K562 (cell line): Measurements from ENCODE around the gene SFXN3. TPM values are rescaled to one million over a fixed set of nuclear protein-coding genes. Genes with fewer than 3 reads are reported as not detected.

Experiments used
- ARID3B ChIP-seq: fragments of 250-450 bp; sonication (Bioruptor Pico); IDR thresholded peaks from 2 replicates; pipeline ENCODE4 v1.4.0; 2020; ENCODE audit warnings: borderline replicate concordance
- BRCA1 ChIP-seq, 2 experiments: fragments of 450-650 bp in 1 of 2; sonication (generic) in 1 of 2; formaldehyde crosslinking in 1 of 2; IDR thresholded peaks; 2 replicates each; pipeline versions ENCODE4 v1.5.0 to v1.6.1; 2017 to 2020; ENCODE audit warnings: mild to moderate bottlenecking in 1 of 2, missing genetic modification reagents in 1 of 2
- L3MBTL2 ChIP-seq: fragments of 450-650 bp; IDR thresholded peaks from 2 replicates; pipeline ENCODE4 v1.6.1; 2016; ENCODE audit warnings: mild to moderate bottlenecking, moderate library complexity
- MYBL2 ChIP-seq, 2 experiments: fragments of 450-650 bp in 1 of 2; sonication (generic) in 1 of 2; formaldehyde crosslinking in 1 of 2; IDR thresholded peaks; 2 replicates each; pipeline versions ENCODE4 v1.6.1 to v1.8.1; 2017 to 2022; ENCODE audit warnings: borderline replicate concordance in 1 of 2, inconsistent platforms in 1 of 2, low read depth in 1 of 2, mild to moderate bottlenecking in 1 of 2, missing genetic modification reagents in 1 of 2, moderate library complexity in 1 of 2
- NEUROD1 ChIP-seq: fragments of 150-350 bp; IDR thresholded peaks from 2 replicates; pipeline ENCODE4 v1.6.1; 2014; ENCODE audit warnings: borderline replicate concordance, low read length, low read depth; ENCODE audit not compliant: partially characterized antibody
- NFXL1 ChIP-seq: fragments of 450-650 bp; formaldehyde crosslinking; IDR thresholded peaks from 2 replicates; pipeline ENCODE4 v1.4.0; 2021; ENCODE audit warnings: mild to moderate bottlenecking
- NR1H2 ChIP-seq: sonication (generic); formaldehyde crosslinking; IDR thresholded peaks from 2 replicates; pipeline ENCODE4 v1.4.0; 2020; ENCODE audit warnings: mild to moderate bottlenecking, missing genetic modification reagents
- PCBP1 ChIP-seq: fragments of 200-400 bp; formaldehyde crosslinking; IDR thresholded peaks from 2 replicates; pipeline ENCODE4 v1.6.1; 2018; ENCODE audit warnings: mild to moderate bottlenecking, low read depth, low read length; ENCODE audit not compliant: poor library complexity, severe bottlenecking
- PCBP2 ChIP-seq: fragments of 200-400 bp; formaldehyde crosslinking; IDR thresholded peaks from 2 replicates; pipeline ENCODE4 v1.6.1; 2018; ENCODE audit warnings: low read length, low read depth, mild to moderate bottlenecking, moderate library complexity; ENCODE audit not compliant: poor library complexity, severe bottlenecking
- RB1 ChIP-seq: fragments of 450-650 bp; IDR thresholded peaks from 2 replicates; pipeline ENCODE4 v1.6.1; 2017; ENCODE audit warnings: low read depth, mild to moderate bottlenecking
- SLC30A9 ChIP-seq: fragments of 250-450 bp; sonication (Bioruptor Pico); IDR thresholded peaks from 2 replicates; pipeline ENCODE4 v1.8.0; 2022; ENCODE audit warnings: mild to moderate bottlenecking, moderate library complexity
- ZBTB1 ChIP-seq: sonication (generic); formaldehyde crosslinking; IDR thresholded peaks from 2 replicates; pipeline ENCODE4 v1.8.1; 2023; ENCODE audit warnings: missing genetic modification reagents, low read depth, mild to moderate bottlenecking, borderline replicate concordance
- ZNF407 ChIP-seq: fragments of 450-650 bp; IDR thresholded peaks from 2 replicates; pipeline ENCODE4 v1.6.1; 2016; ENCODE audit warnings: low read depth
- ZSCAN32 ChIP-seq: fragments of 450-650 bp; formaldehyde crosslinking; IDR thresholded peaks from 2 replicates; pipeline ENCODE4 v1.4.0; 2020; ENCODE audit warnings: mild to moderate bottlenecking, moderate library complexity
- polyA plus RNA-seq, 8 experiments: library from polyadenylated mRNA; depleted of rRNA in 4 of 8; stranded (reverse) in 5 of 8; unstranded in 3 of 8; fragments of >200 nt; fragmentation: Nextera tagmentation in 2 of 8; fragmentation: Illumina TruSeq in 1 of 8; extraction: Ambion mirVana in 2 of 8; extraction: Trizol in 1 of 8; gene quantifications; 2 replicates each; pipeline versions ENCODE4 v1.2.1 to v1.2.3, GENCODE V29; 2011 to 2014; ENCODE audit warnings: inconsistent platforms in 1 of 8, missing spikeins in 1 of 8
- total RNA-seq, 7 experiments: library from RNA; depleted of rRNA in 6 of 7; stranded (reverse); fragments of >200 nt in 6 of 7; fragmentation: Illumina TruSeq in 2 of 7; extraction: Trizol in 2 of 7; gene quantifications; 2 replicates each; pipeline versions ENCODE4 v1.2.1 to v1.2.3, GENCODE V29; 2011 to 2021; ENCODE audit warnings: low replicate concordance in 1 of 7
- TF ChIP-seq, protein P1 (sequence below): sonication (generic); formaldehyde crosslinking; IDR thresholded peaks from 2 replicates; pipeline ENCODE4 v1.8.1; 2023; ENCODE audit warnings: mild to moderate bottlenecking, missing genetic modification reagents

SFXN3 gene
- total and polyA plus RNA-seq, 9 of the 15 experiments (the other 6 are each of a cell fraction or from before 2014, with no cell fraction given) = 0.24 to 4.6 (median 0.86) TPM

DNA sequence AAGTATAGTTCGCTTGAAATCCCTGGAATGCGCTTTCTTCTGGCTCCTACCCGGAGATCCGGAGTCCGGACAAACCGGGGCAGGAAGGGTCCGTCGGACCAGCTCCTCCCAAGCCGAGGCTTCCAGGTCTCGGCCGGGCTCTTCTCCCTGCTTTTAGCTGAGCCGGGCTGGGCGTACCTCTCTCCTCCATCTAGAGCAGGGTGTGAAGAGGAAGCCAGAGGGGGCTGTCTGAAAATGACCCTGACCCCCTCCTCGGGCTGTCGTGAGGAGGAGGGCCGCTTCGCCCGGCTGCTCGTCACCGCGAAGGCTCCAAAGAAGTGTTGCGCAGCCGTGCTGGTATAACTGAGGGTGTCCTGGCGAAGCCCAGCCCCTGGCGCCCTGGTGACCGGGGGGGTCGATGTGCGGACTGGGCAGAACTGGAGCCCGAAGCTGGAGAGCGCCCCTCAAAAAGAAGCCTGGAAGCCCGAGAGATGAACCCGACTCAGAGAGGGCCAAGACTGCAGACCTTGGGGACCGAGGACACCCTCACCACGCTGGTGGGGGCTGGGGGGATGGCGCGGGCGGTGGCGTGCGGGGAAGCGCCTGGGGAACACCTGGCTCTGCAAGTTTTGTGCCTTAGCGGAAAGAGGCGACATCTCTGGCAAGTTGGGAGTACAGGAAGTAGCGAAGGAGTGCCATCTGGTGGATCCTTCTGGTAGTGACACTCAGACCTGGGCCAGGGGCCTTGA is 36.5 kb downstream of the SFXN3 start (continued):
- TF ChIP-seq PCBP2 (no peak), SLC30A9 (CRISPR knock-in tag) (no peak), ARID3B (CRISPR knock-in tag) (no peak), MYBL2 (IDR thresholded peaks at IDR 0.05; ENCODE audit: low read depth) (no peak), MYBL2 (CRISPR knock-in tag; IDR thresholded peaks at IDR 0.05; ENCODE audit: borderline replicate concordance) (no peak), PCBP1 (no peak), RB1 (no peak), L3MBTL2 (peak; percentile 62; the same call in 1 of the 2 replicates), NEUROD1 (no peak), NR1H2 (CRISPR knock-in tag) (no peak), BRCA1 (IDR thresholded peaks at IDR 0.05) (no peak), BRCA1 (CRISPR knock-in tag; IDR thresholded peaks at IDR 0.05) (no peak), ZBTB1 (CRISPR knock-in tag) (no peak), ZNF407 (no peak), NFXL1 (CRISPR knock-in tag) (no peak), ZSCAN32 (no peak)
- TF ChIP-seq, protein P1, sequence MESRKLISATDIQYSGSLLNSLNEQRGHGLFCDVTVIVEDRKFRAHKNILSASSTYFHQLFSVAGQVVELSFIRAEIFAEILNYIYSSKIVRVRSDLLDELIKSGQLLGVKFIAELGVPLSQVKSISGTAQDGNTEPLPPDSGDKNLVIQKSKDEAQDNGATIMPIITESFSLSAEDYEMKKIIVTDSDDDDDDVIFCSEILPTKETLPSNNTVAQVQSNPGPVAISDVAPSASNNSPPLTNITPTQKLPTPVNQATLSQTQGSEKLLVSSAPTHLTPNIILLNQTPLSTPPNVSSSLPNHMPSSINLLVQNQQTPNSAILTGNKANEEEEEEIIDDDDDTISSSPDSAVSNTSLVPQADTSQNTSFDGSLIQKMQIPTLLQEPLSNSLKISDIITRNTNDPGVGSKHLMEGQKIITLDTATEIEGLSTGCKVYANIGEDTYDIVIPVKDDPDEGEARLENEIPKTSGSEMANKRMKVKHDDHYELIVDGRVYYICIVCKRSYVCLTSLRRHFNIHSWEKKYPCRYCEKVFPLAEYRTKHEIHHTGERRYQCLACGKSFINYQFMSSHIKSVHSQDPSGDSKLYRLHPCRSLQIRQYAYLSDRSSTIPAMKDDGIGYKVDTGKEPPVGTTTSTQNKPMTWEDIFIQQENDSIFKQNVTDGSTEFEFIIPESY (CRISPR knock-in tag) = no peak
